SH-SY5Y (cell line): Measurements from ENCODE around the gene RASGRF2.

ENCODE experiments used
- GATA2 ChIP-seq: IDR thresholded peaks from 2 replicates; pipeline ENCODE4 v1.6.1; 2011; ENCODE audit warnings: mild to moderate bottlenecking, low read depth, low read length
- GATA3 ChIP-seq: IDR thresholded peaks from 2 replicates; pipeline ENCODE4 v1.6.1; 2011; ENCODE audit warnings: low read depth, mild to moderate bottlenecking, low read length, moderate library complexity

DNA sequence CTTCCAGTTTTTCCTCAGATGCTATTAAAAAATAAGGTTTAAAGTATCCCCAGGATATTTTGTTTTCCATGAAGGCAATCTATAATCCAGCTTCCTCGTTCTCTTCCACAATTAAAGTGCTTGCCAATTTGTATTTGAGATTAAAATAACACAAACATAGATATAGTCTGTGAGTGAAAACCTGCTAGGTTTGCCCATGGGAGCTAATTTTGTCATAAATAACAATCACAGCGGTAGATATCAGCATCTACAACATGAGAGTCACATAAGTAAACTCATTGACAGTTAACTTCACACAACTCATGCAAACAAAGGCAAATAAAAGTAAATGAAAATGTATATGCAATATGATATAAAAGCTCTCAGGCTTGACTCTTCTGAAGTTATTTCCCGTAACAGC, 29.2 kb upstream of the RASGRF2 start:
- TF ChIP-seq GATA2 (no peak), GATA3 (no peak)
